Right atrium auricular region (tissue), 2 donors: Measurements from ENCODE around the gene IQSEC2. TPM values are rescaled to one million over a fixed set of nuclear protein-coding genes. Genes with fewer than 3 reads are reported as not detected.

ENCODE experiments used
- DNase-seq: peaks from one replicate; pipeline ENCODE4 v3.0.0-alpha.2; 2019; ENCODE audit warnings: low spot score
- H3K27ac ChIP-seq, 2 donors: fragments of 200-600 bp; sonication (generic); 1 replicate in 1 of 2; 2 replicates in 1 of 2; pipeline ENCODE4 v1.5.1; 2016 to 2019
- H3K27me3 ChIP-seq, 2 donors: fragments of 200-600 bp; sonication (generic); one replicate each; pipeline versions ENCODE4 v1.5.1 to v1.6.0; 2017 to 2019
- H3K36me3 ChIP-seq: fragments of 200-600 bp; sonication (generic); one replicate; pipeline ENCODE4 v1.5.1; 2016
- H3K4me1 ChIP-seq, 2 donors: fragments of 200-600 bp; sonication (generic); one replicate each; pipeline versions ENCODE4 v1.5.1 to v1.6.0; 2017 to 2019
- H3K4me3 ChIP-seq, 2 donors: fragments of 200-600 bp; sonication (generic); 1 replicate in 1 of 2; 2 replicates in 1 of 2; pipeline ENCODE4 v1.5.1; 2017 to 2019; ENCODE audit warnings: mild to moderate bottlenecking in 1 of 2, moderate library complexity in 1 of 2
- H3K9me3 ChIP-seq, 2 donors: fragments of 200-600 bp; sonication (generic); one replicate each; pipeline ENCODE4 v1.5.1; 2019
- CTCF ChIP-seq, 2 donors: fragments of 200-600 bp; sonication (generic); IDR thresholded peaks; one replicate each; pipeline ENCODE4 v1.5.1; 2019; ENCODE audit warnings: antibody characterized with exemption in 2 of 2
- total RNA-seq, 2 donors: library from RNA; depleted of rRNA; stranded (reverse); fragments of >200 nt; gene quantifications; one replicate each; pipeline ENCODE4 v1.1.0, GENCODE V29; 2016

Gene IQSEC2
- total RNA-seq, 2 donors from 2014 or later = 10.7 to 13.4 TPM

GRCh38 chrX:53257166-53257565 lies 24.2 kb downstream of the IQSEC2 start:
- no peaks in the 10 kb centered on the region for H3K27me3 ChIP-seq
- DNase-seq = no peak
- H3K9me3 ChIP-seq = no peaks in the 10 kb centered on the region
- no peak overlapping the region for H3K4me3 ChIP-seq
- no peak for TF ChIP-seq CTCF (IDR thresholded peaks at IDR 0.05)
- peaks cover 5% of the 10 kb centered on the region for H3K36me3 ChIP-seq
- no peaks in the 10 kb centered on the region for H3K4me1 ChIP-seq
- no peak overlapping the region for H3K27ac ChIP-seq

GRCh38 chrX:53256446-53257041 lies 24.8 kb downstream of the IQSEC2 start:
- no peaks in the 10 kb centered on the region for H3K9me3 ChIP-seq
- H3K27me3 ChIP-seq = no peaks in the 10 kb centered on the region
- no peak overlapping the region for H3K4me3 ChIP-seq
- H3K36me3 ChIP-seq = peaks cover 5% of the 10 kb centered on the region
- no peak for TF ChIP-seq CTCF (IDR thresholded peaks at IDR 0.05)
- no peak overlapping the region for H3K27ac ChIP-seq
- DNase-seq = no peak
- H3K4me1 ChIP-seq = no peaks in the 10 kb centered on the region

GRCh38 chrX:53255738-53256191 lies 25.6 kb downstream of the IQSEC2 start:
- no peaks in the 10 kb centered on the region for H3K9me3 ChIP-seq
- peaks cover 5% of the 10 kb centered on the region for H3K36me3 ChIP-seq
- H3K4me1 ChIP-seq = no peaks in the 10 kb centered on the region
- no peaks in the 10 kb centered on the region for H3K27me3 ChIP-seq
- no peak for TF ChIP-seq CTCF (IDR thresholded peaks at IDR 0.05)
- no peak for DNase-seq
- no peak overlapping the region for H3K4me3 ChIP-seq
- H3K27ac ChIP-seq = no peak overlapping the region

- Histone ChIP-seq H3K27me3 (no peaks in the 10 kb centered on the region), H3K9me3 (no peaks in the 10 kb centered on the region), H3K4me1 (no peaks in the 10 kb centered on the region), H3K27ac (no peak overlapping the region), H3K36me3 (peaks cover 5% of the 10 kb centered on the region), H3K4me3 (no peak overlapping the region)
- no peak for DNase-seq
- no peak for TF ChIP-seq CTCF (IDR thresholded peaks at IDR 0.05)
Measured at GRCh38 chrX:53254570-53255461, 26.6 kb downstream of the IQSEC2 start.

- Histone ChIP-seq H3K4me3 (no peak overlapping the region), H3K27me3 (no peaks in the 10 kb centered on the region), H3K36me3 (peaks cover 5% of the 10 kb centered on the region), H3K27ac (no peak overlapping the region), H3K4me1 (no peaks in the 10 kb centered on the region), H3K9me3 (no peaks in the 10 kb centered on the region)
- TF ChIP-seq CTCF (IDR thresholded peaks at IDR 0.05) = no peak
- DNase-seq = no peak
Measured at GRCh38 chrX:53253293-53254020, 27.9 kb downstream of the IQSEC2 start.
